SK-N-SH treated with all-trans-retinoic acid at 6 μM for 48 hours (cell line): ENCODE measurements around the gene CLEC16A.

ENCODE experiments used
- ZFP30 ChIP-seq: fragments of 450-650 bp; formaldehyde crosslinking; IDR thresholded peaks from 2 replicates; pipeline ENCODE4 v1.5.0; 2022; ENCODE audit warnings: mild to moderate bottlenecking, moderate library complexity
- TF ChIP-seq, protein P1 (sequence below): fragments of 250-450 bp; sonication (Bioruptor Pico); IDR thresholded peaks from 2 replicates; pipeline ENCODE4 v1.8.0; 2020; ENCODE audit warnings: mild to moderate bottlenecking, moderate library complexity, borderline replicate concordance

DNA sequence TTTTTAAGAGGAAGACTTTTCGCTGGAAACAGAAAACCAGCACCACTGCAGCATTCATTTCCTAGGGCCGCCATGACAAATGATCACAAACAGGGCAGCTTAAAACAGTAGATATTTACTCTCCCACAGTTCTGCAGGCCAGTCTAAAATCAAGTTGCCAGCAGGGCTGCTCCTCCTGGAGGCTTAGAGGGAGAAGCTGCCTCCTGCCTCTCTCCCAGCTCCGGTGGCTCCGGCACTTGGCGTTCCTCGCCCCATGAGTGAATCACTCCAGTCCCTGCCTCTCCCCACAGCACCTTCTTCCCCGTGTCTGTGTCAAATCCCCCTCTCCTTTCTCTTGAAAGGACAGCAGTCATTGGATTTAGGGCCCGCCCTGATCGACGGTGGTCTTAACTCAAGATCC lies 239.6 kb downstream of the CLEC16A start:
- TF ChIP-seq ZFP30 = no peak
- TF ChIP-seq, protein P1, sequence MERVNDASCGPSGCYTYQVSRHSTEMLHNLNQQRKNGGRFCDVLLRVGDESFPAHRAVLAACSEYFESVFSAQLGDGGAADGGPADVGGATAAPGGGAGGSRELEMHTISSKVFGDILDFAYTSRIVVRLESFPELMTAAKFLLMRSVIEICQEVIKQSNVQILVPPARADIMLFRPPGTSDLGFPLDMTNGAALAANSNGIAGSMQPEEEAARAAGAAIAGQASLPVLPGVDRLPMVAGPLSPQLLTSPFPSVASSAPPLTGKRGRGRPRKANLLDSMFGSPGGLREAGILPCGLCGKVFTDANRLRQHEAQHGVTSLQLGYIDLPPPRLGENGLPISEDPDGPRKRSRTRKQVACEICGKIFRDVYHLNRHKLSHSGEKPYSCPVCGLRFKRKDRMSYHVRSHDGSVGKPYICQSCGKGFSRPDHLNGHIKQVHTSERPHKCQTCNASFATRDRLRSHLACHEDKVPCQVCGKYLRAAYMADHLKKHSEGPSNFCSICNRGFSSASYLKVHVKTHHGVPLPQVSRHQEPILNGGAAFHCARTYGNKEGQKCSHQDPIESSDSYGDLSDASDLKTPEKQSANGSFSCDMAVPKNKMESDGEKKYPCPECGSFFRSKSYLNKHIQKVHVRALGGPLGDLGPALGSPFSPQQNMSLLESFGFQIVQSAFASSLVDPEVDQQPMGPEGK (CRISPR knock-in tag) = no peak
